Measurements from ENCODE around the gene PBRM1.
A peak's percentile ranks its signal among the peaks of the same experiment; 100 is the strongest.

Gene PBRM1

DNA sequence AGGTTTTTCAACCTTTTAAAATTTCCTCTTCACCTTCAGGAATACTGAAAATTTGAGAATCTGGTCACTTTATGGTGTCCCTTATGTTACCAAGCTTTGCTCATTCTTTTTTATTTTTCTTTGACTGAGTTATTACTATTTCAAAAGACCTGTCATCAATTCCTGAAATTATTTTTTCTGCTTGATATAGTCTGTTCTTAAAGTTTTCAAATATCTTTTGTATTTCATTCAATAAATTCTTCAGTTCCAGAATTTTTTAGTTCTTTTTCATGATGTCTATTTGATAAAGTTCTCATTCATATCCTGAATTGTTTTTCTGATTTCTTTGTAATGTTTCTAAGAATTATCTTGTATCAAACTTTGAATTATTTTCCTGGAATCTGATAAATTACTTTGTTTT is 85.5 kb downstream of the PBRM1 start:
- no peak for TF ChIP-seq EGR1 (IDR thresholded peaks at IDR 0.05)
- no peak for TF ChIP-seq ZBTB7A (IDR thresholded peaks at IDR 0.05; ENCODE audit: low read depth)
- TF ChIP-seq, protein P1, sequence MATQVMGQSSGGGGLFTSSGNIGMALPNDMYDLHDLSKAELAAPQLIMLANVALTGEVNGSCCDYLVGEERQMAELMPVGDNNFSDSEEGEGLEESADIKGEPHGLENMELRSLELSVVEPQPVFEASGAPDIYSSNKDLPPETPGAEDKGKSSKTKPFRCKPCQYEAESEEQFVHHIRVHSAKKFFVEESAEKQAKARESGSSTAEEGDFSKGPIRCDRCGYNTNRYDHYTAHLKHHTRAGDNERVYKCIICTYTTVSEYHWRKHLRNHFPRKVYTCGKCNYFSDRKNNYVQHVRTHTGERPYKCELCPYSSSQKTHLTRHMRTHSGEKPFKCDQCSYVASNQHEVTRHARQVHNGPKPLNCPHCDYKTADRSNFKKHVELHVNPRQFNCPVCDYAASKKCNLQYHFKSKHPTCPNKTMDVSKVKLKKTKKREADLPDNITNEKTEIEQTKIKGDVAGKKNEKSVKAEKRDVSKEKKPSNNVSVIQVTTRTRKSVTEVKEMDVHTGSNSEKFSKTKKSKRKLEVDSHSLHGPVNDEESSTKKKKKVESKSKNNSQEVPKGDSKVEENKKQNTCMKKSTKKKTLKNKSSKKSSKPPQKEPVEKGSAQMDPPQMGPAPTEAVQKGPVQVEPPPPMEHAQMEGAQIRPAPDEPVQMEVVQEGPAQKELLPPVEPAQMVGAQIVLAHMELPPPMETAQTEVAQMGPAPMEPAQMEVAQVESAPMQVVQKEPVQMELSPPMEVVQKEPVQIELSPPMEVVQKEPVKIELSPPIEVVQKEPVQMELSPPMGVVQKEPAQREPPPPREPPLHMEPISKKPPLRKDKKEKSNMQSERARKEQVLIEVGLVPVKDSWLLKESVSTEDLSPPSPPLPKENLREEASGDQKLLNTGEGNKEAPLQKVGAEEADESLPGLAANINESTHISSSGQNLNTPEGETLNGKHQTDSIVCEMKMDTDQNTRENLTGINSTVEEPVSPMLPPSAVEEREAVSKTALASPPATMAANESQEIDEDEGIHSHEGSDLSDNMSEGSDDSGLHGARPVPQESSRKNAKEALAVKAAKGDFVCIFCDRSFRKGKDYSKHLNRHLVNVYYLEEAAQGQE (IDR thresholded peaks at IDR 0.05; ENCODE audit: low read depth) = no peak
- TF ChIP-seq NFIC (IDR thresholded peaks at IDR 0.05) = no peak
- TF ChIP-seq, protein P2, sequence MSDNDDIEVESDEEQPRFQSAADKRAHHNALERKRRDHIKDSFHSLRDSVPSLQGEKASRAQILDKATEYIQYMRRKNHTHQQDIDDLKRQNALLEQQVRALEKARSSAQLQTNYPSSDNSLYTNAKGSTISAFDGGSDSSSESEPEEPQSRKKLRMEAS (IDR thresholded peaks at IDR 0.05) = no peak
- TF ChIP-seq CEBPB (IDR thresholded peaks at IDR 0.05) = no peak
- no peak for TF ChIP-seq TCF12 (IDR thresholded peaks at IDR 0.05; ENCODE audit: low read depth)
- no peak for TF ChIP-seq YY1 (IDR thresholded peaks at IDR 0.05; ENCODE audit: low read depth)
- TF ChIP-seq CREB1 (IDR thresholded peaks at IDR 0.05; ENCODE audit: low read depth) = no peak
- no peak for TF ChIP-seq FOXM1 (IDR thresholded peaks at IDR 0.05; ENCODE audit: borderline replicate concordance, low read depth)
- no peak for TF ChIP-seq TAF1 (IDR thresholded peaks at IDR 0.05; ENCODE audit: low read depth)
- TF ChIP-seq RAD21 (IDR thresholded peaks at IDR 0.05; ENCODE audit: low read depth) = no peak
- TF ChIP-seq, protein P3, sequence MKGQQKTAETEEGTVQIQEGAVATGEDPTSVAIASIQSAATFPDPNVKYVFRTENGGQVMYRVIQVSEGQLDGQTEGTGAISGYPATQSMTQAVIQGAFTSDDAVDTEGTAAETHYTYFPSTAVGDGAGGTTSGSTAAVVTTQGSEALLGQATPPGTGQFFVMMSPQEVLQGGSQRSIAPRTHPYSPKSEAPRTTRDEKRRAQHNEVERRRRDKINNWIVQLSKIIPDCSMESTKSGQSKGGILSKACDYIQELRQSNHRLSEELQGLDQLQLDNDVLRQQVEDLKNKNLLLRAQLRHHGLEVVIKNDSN (IDR thresholded peaks at IDR 0.05) = no peak
- no peak for TF ChIP-seq EP300 (IDR thresholded peaks at IDR 0.05; ENCODE audit: borderline replicate concordance)
- no peak for TF ChIP-seq TEAD4 (IDR thresholded peaks at IDR 0.05)

- TF ChIP-seq NFIC (IDR thresholded peaks at IDR 0.05) (no peak), CREB1 (IDR thresholded peaks at IDR 0.05; ENCODE audit: low read depth) (no peak), RAD21 (IDR thresholded peaks at IDR 0.05; ENCODE audit: low read depth) (no peak), EGR1 (IDR thresholded peaks at IDR 0.05) (no peak), TCF12 (IDR thresholded peaks at IDR 0.05; ENCODE audit: low read depth) (no peak), ZBTB7A (IDR thresholded peaks at IDR 0.05; ENCODE audit: low read depth) (no peak), EP300 (IDR thresholded peaks at IDR 0.05; ENCODE audit: borderline replicate concordance) (no peak), CEBPB (IDR thresholded peaks at IDR 0.05) (no peak), TEAD4 (IDR thresholded peaks at IDR 0.05) (no peak), FOXM1 (IDR thresholded peaks at IDR 0.05; ENCODE audit: borderline replicate concordance, low read depth) (no peak), YY1 (IDR thresholded peaks at IDR 0.05; ENCODE audit: low read depth) (no peak), TAF1 (IDR thresholded peaks at IDR 0.05; ENCODE audit: low read depth) (no peak)
- TF ChIP-seq, protein P3 (IDR thresholded peaks at IDR 0.05) = no peak
- TF ChIP-seq, protein P2 (IDR thresholded peaks at IDR 0.05) = no peak
- TF ChIP-seq, protein P1 (IDR thresholded peaks at IDR 0.05; ENCODE audit: low read depth) = no peak
Measured at GRCh38 chr3:52596658-52597265, 89.0 kb downstream of the PBRM1 start.

DNA sequence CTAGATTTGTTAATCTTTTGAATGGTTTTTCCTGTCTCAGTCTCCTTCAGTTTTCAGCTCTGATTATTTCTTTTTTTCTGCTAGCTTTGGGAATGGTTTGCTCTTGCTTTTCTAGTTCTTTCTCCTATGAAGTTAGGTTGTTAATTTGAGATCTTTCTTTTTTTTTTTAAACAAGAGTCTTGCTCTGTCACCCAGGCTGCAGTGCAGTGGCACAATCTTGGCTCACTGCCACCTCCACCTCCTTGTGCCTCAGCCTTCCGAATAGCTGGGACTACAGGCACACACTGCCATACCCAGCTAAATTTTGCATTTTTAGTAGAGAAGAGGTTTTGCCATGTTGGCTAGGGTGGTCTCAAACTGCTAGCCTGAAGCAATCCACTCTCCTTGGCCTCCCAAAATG is 92.6 kb downstream of the PBRM1 start:
- no peak for TF ChIP-seq YY1 (IDR thresholded peaks at IDR 0.05; ENCODE audit: low read depth)
- TF ChIP-seq EGR1 (IDR thresholded peaks at IDR 0.05) = no peak
- TF ChIP-seq CEBPB (IDR thresholded peaks at IDR 0.05) = no peak
- TF ChIP-seq TAF1 (IDR thresholded peaks at IDR 0.05; ENCODE audit: low read depth) = no peak
- TF ChIP-seq EP300 (IDR thresholded peaks at IDR 0.05; ENCODE audit: borderline replicate concordance) = no peak
- TF ChIP-seq NFIC (IDR thresholded peaks at IDR 0.05) = peak; percentile 69

GRCh38 chr3:52574056-52574965 is 111.4 kb downstream of the PBRM1 start:
- TF ChIP-seq NFIC (IDR thresholded peaks at IDR 0.05) (no peak), TAF1 (IDR thresholded peaks at IDR 0.05; ENCODE audit: low read depth) (no peak), TEAD4 (IDR thresholded peaks at IDR 0.05) (no peak)
- TF ChIP-seq, protein P1 (IDR thresholded peaks at IDR 0.05; ENCODE audit: low read depth) = no peak
